DND-41 (cell line): Measurements from ENCODE around the gene KIF22.
"Not testable (repeated sequence)": the region's sequence is repeated elsewhere in the genome, so short reads cannot be mapped to it uniquely, and the experiment has no call there.

Experiments
- ATAC-seq: fragments of 200-7000 bp; cut with Tn5 transposase; 3 replicates; pipeline ENCODE4 v1.9.1; 2021; ENCODE audit warnings: low read depth; ENCODE audit not compliant: insufficient read depth
- DNase-seq: peaks from one replicate; pipeline ENCODE4 v3.0.0-alpha.2; 2020
- H2AFZ ChIP-seq: 2 replicates; pipeline ENCODE4 v1.6.0; 2012; ENCODE audit warnings: low read depth, low read length
- H3K27ac ChIP-seq: 2 replicates; pipeline ENCODE4 v1.5.1; 2012; ENCODE audit warnings: low read length, inconsistent platforms
- H3K27me3 ChIP-seq: fragments of 200-600 bp; sonication (generic); 2 replicates; pipeline ENCODE4 v1.6.0; 2012; ENCODE audit warnings: low read length, mild to moderate bottlenecking, inconsistent platforms; ENCODE audit not compliant: insufficient read depth, poor library complexity
- H3K36me3 ChIP-seq: 2 replicates; pipeline ENCODE4 v1.5.1; 2012; ENCODE audit warnings: low read length, inconsistent platforms; ENCODE audit not compliant: insufficient read depth
- H3K4me1 ChIP-seq: 2 replicates; pipeline ENCODE4 v1.5.1; 2012; ENCODE audit warnings: mild to moderate bottlenecking, low read length; ENCODE audit not compliant: insufficient read depth
- H3K4me2 ChIP-seq: 2 replicates; pipeline ENCODE4 v1.6.0; 2012; ENCODE audit warnings: mild to moderate bottlenecking, moderate library complexity, low read length, inconsistent platforms; ENCODE audit not compliant: insufficient read depth
- H3K4me3 ChIP-seq, 2 experiments: fragments of 200-600 bp in 1 of 2; shearing (Covaris generic) in 1 of 2; 2 replicates each; pipeline ENCODE4 v1.5.1; 2012 to 2016; ENCODE audit warnings: inconsistent platforms in 2 of 2, low read length in 2 of 2, mild to moderate bottlenecking in 2 of 2, low read depth in 1 of 2, moderate library complexity in 1 of 2
- H3K79me2 ChIP-seq: 2 replicates; pipeline ENCODE4 v1.6.0; 2012; ENCODE audit warnings: low read length, inconsistent platforms; ENCODE audit not compliant: insufficient read depth
- H3K9ac ChIP-seq: 2 replicates; pipeline ENCODE4 v1.6.0; 2012; ENCODE audit warnings: low read depth, mild to moderate bottlenecking, inconsistent platforms, low read length, moderate library complexity
- H3K9me3 ChIP-seq: 2 replicates; pipeline ENCODE4 v1.5.1; 2012; ENCODE audit warnings: low read length, moderate library complexity, mild to moderate bottlenecking, inconsistent platforms; ENCODE audit not compliant: insufficient read depth, severe bottlenecking
- H4K20me1 ChIP-seq: 2 replicates; pipeline ENCODE4 v1.6.0; 2012; ENCODE audit warnings: low read length; ENCODE audit not compliant: insufficient read depth
- CTCF ChIP-seq: IDR thresholded peaks from 2 replicates; pipeline ENCODE4 v1.5.1; 2012; ENCODE audit warnings: borderline replicate concordance, low read length, moderate library complexity, mild to moderate bottlenecking; ENCODE audit not compliant: poor library complexity, severe bottlenecking; ENCODE audit errors: extremely low read depth
- EZH2 ChIP-seq: IDR thresholded peaks from 3 replicates; pipeline ENCODE4 v1.6.1; 2012; ENCODE audit warnings: borderline replicate concordance, low read depth, mild to moderate bottlenecking, moderate library complexity, low read length, inconsistent platforms; ENCODE audit not compliant: severe bottlenecking

Gene KIF22

DNA sequence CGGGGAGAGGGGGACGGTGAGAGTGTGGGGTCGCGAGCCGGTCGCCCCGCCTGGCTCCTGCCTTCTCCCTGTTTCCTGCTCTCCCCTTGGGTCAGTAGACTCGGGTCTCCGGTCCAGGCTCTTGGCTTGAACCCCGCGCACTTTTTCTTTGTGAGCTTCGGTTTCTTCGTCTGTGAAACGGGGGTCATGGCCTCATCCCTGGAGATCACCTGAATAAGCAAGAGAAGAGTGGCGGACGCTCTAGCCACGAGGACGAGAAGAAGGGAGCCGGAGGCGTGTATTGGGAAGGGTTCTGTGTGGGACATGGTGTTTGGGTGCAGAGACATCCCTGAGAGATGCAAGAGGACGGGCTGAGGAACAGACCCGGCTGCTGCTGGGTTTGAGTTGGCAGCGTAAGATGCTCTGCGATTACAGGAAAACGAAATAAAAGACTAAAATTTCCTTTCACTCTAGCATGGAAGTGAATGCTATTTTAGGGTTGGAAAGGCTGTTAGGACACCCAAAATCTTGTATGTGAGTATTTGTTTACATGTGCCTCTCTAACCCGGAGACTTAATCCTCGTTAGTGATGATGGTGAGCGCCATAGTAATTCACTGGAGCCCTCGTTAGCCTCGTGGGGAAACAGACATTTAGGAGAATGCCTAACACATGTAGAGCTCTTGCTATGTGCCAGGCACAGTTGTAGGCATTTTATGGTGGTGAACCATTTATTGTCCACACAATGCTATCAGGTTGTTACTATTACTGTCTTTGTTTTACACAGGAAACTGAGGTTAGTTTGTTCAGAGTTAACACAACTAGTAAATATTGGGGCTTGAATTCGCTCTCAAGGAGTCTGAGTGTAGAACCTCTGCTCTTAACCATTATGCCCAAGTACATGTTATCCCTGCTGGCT lies 646 bp downstream of the KIF22 start:
- Histone ChIP-seq H3K79me2 (peaks cover 67% of the 10 kb centered on the region), H3K9ac (peak overlapping the region; percentile 91), H3K4me1 (peaks cover 43% of the 10 kb centered on the region), H2AFZ (peak overlapping the region; percentile 82), H3K27me3 (no peaks in the 10 kb centered on the region), H3K9me3 (no peaks in the 10 kb centered on the region), H3K4me2 (peak overlapping the region; percentile 88), H3K27ac (peak overlapping the region; percentile 96), H3K36me3 (peaks cover 49% of the 10 kb centered on the region), H3K4me3 (peak overlapping the region; percentile 77 to 85), H4K20me1 (peaks cover 19% of the 10 kb centered on the region; the same call in 1 of the 2 replicates)
- DNase-seq (no peak), ATAC-seq (peak; percentile 40)
- TF ChIP-seq CTCF (no peak), EZH2 (no peak)

- H3K36me3 ChIP-seq = peaks cover 58% of the 10 kb centered on the region
- TF ChIP-seq CTCF = no peak
- TF ChIP-seq EZH2 = no peak
- H3K4me1 ChIP-seq = peaks cover 43% of the 10 kb centered on the region
- DNase-seq (no peak), ATAC-seq (no peak)
- H3K4me3 ChIP-seq = peak overlapping the region; percentile 77 to 85; a peak in 3 of 4 replicates
- H2AFZ ChIP-seq = no peak overlapping the region
- H3K27me3 ChIP-seq = no peaks in the 10 kb centered on the region
- H3K4me2 ChIP-seq = peak overlapping the region; percentile 88
- peak overlapping the region; percentile 91 for H3K9ac ChIP-seq
- peak overlapping the region; percentile 96 for H3K27ac ChIP-seq
- no peaks in the 10 kb centered on the region for H3K9me3 ChIP-seq
- peaks cover 76% of the 10 kb centered on the region for H3K79me2 ChIP-seq
- H4K20me1 ChIP-seq = peaks cover 26% of the 10 kb centered on the region; the same call in 1 of the 2 replicates
Observed at GRCh38 chr16:29791845-29792807, 1.6 kb downstream of the KIF22 start.

DNA sequence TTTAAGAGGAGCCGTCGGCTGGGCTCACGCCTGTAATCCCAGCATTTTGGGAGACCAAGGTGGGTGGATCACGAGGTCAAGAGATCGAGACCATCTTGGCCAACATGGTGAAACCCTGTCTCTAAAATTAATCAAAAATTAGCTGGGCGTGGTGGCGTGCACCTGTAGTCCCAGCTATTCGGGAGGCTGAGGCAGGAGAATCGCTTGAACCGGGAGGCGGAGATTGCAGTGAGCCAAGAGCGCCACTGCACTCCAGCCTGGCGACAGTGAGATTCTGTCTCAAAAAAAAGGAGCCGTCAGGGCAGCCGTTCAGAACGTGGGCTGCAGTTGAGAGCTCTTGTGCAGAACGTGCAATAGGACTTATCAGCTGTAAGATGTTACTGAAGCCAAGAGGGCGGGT lies 2.6 kb downstream of the KIF22 start:
- Histone ChIP-seq H3K4me1 (peaks cover 43% of the 10 kb centered on the region), H3K36me3 (peaks cover 68% of the 10 kb centered on the region), H4K20me1 (peaks cover 28% of the 10 kb centered on the region; the same call in 1 of the 2 replicates), H3K4me2 (peak overlapping the region; percentile 88), H3K9ac (peak overlapping the region; percentile 91; the same call in 1 of the 2 replicates), H3K79me2 (peaks cover 85% of the 10 kb centered on the region), H3K4me3 (peak overlapping the region in 1 of 2 experiments; percentile 77; a peak in 1 of 4 replicates)
- not testable (repeated sequence) for H3K9me3 ChIP-seq, H3K27ac ChIP-seq, DNase-seq, H2AFZ ChIP-seq, H3K27me3 ChIP-seq, ATAC-seq
